Measurements from ENCODE around the gene ALG1L2.
"Not testable (repeated sequence)": the region's sequence is repeated elsewhere in the genome, so short reads cannot be mapped to it uniquely, and the experiment has no call there.

Gene ALG1L2

DNA sequence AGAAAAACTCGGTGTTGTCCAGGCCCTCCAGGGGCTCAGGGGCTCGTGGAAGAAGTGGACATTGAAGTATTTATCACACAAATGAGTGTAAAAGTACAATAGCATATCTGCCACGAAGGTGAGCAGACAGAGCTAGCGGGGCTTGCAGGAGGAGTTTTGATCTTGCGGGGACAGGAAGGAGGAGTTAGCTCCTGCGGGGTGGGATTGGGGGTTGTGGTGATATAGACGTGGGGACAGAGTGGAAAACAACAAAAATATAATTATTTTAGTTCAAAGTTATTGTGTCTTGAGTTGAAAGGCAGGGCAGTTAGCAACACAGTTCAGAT lies 31.1 kb downstream of the ALG1L2 start:
- not testable (repeated sequence) for H3K9me3 ChIP-seq (ENCODE audit: control insufficient read depth, low read length); H3K27me3 ChIP-seq (ENCODE audit: control insufficient read depth, insufficient read depth, low read length); H3K36me3 ChIP-seq (ENCODE audit: control insufficient read depth, insufficient read depth, low read length); H3K4me1 ChIP-seq (ENCODE audit: control insufficient read depth, insufficient read depth, low read length)
- Histone ChIP-seq H3K4me3 (ENCODE audit: low read length) (peak overlapping the region; percentile 32), H3K9ac (ENCODE audit: low read length) (peak overlapping the region; percentile 59)

- not testable (repeated sequence) for H3K9ac ChIP-seq (ENCODE audit: low read length); H3K9me3 ChIP-seq (ENCODE audit: control insufficient read depth, low read length); H3K27me3 ChIP-seq (ENCODE audit: control insufficient read depth, insufficient read depth, low read length); H3K36me3 ChIP-seq (ENCODE audit: control insufficient read depth, insufficient read depth, low read length); H3K4me3 ChIP-seq (ENCODE audit: low read length); H3K4me1 ChIP-seq (ENCODE audit: control insufficient read depth, insufficient read depth, low read length)
Observed at GRCh38 chr3:130115400-130115799, 33.8 kb downstream of the ALG1L2 start.

- H3K9me3 ChIP-seq (ENCODE audit: control insufficient read depth, low read length), result no peaks in the 10 kb centered on the region
- no peaks in the 10 kb centered on the region for H3K36me3 ChIP-seq (ENCODE audit: control insufficient read depth, insufficient read depth, low read length)
- no peak overlapping the region for H3K4me3 ChIP-seq (ENCODE audit: low read length)
- H3K27me3 ChIP-seq (ENCODE audit: control insufficient read depth, insufficient read depth, low read length), result no peaks in the 10 kb centered on the region
- no peak overlapping the region for H3K9ac ChIP-seq (ENCODE audit: low read length)
- H3K4me1 ChIP-seq (ENCODE audit: control insufficient read depth, insufficient read depth, low read length), result no peaks in the 10 kb centered on the region
Observed at GRCh38 chr3:130117933-130118332, 36.3 kb downstream of the ALG1L2 start.

- H3K36me3 ChIP-seq (ENCODE audit: control insufficient read depth, insufficient read depth, low read length); H3K4me3 ChIP-seq (ENCODE audit: low read length); H3K9me3 ChIP-seq (ENCODE audit: control insufficient read depth, low read length); H3K9ac ChIP-seq (ENCODE audit: low read length); H3K4me1 ChIP-seq (ENCODE audit: control insufficient read depth, insufficient read depth, low read length); H3K27me3 ChIP-seq (ENCODE audit: control insufficient read depth, insufficient read depth, low read length): not testable (repeated sequence)
Observed at GRCh38 chr3:130119824-130120223, 38.2 kb downstream of the ALG1L2 start.

DNA sequence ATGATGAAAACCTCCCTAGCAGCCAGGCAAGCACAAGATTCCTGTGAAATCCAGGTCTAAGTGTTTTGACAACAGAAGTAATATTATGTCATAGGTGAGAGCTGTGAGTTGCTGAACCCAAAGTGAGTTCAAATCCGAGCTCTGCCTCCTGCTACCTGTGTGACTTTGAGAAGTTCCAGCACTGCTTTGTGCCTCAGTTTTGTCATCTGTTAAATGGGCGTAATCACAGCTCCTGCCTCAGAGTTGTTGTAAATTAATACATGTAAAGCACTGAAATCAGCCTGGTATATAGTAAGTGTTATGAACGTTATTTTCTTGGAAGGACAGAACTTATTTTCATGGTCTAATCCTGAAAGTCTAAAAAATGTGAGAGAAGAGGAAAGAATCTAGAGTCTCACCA lies 38.7 kb downstream of the ALG1L2 start:
- H3K4me1 ChIP-seq (ENCODE audit: control insufficient read depth, insufficient read depth, low read length); H3K9me3 ChIP-seq (ENCODE audit: control insufficient read depth, low read length); H3K9ac ChIP-seq (ENCODE audit: low read length); H3K36me3 ChIP-seq (ENCODE audit: control insufficient read depth, insufficient read depth, low read length); H3K27me3 ChIP-seq (ENCODE audit: control insufficient read depth, insufficient read depth, low read length); H3K4me3 ChIP-seq (ENCODE audit: low read length): not testable (repeated sequence)

GRCh38 chr3:130122891-130123775 lies 41.5 kb downstream of the ALG1L2 start:
- not testable (repeated sequence) for H3K27me3 ChIP-seq (ENCODE audit: control insufficient read depth, insufficient read depth, low read length); H3K9ac ChIP-seq (ENCODE audit: low read length); H3K4me3 ChIP-seq (ENCODE audit: low read length); H3K9me3 ChIP-seq (ENCODE audit: control insufficient read depth, low read length); H3K36me3 ChIP-seq (ENCODE audit: control insufficient read depth, insufficient read depth, low read length); H3K4me1 ChIP-seq (ENCODE audit: control insufficient read depth, insufficient read depth, low read length)

DNA sequence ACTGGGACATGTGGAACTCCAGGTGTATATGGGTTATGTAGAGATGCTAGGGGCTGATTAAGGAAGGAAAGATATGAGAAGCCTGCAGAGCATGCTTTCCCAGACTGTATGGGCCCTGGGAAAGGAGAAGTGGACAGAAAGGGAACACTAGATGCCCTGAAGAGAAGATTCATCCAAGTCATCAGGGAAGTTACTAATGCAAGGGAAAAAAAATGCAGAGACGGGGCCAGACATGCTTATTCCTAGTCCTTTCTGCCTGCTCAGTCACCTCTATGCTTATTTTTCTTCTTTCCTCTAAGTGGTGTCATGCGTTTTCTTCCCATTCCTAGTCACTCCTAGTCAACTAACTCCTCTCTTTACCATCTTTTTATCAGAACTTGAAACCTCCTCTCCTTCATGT lies 43.8 kb downstream of the ALG1L2 start:
- not testable (repeated sequence) for H3K9ac ChIP-seq (ENCODE audit: low read length); H3K27me3 ChIP-seq (ENCODE audit: control insufficient read depth, insufficient read depth, low read length); H3K4me1 ChIP-seq (ENCODE audit: control insufficient read depth, insufficient read depth, low read length); H3K36me3 ChIP-seq (ENCODE audit: control insufficient read depth, insufficient read depth, low read length); H3K9me3 ChIP-seq (ENCODE audit: control insufficient read depth, low read length); H3K4me3 ChIP-seq (ENCODE audit: low read length)

DNA sequence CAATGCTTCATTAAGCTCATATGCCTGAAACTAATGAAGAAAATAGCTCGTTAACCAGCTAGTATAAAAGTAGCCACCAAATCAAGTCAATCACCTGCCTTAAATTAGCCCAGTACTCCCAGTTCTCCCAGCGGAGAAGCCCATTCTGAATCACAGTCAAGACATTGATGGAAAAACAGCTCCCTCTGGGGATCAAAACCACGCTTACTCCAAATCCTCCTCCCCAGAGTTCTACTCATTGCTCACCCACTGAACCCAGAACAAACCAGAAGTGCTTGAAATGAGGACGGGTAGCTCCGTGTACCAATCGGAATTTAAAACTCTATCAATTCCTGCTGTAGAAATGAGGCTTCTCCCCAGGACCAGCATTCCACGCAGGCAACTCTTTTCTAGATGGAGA lies 54.7 kb downstream of the ALG1L2 start:
- H3K4me1 ChIP-seq (ENCODE audit: control insufficient read depth, insufficient read depth, low read length); H3K36me3 ChIP-seq (ENCODE audit: control insufficient read depth, insufficient read depth, low read length); H3K9ac ChIP-seq (ENCODE audit: low read length); H3K27me3 ChIP-seq (ENCODE audit: control insufficient read depth, insufficient read depth, low read length); H3K4me3 ChIP-seq (ENCODE audit: low read length); H3K9me3 ChIP-seq (ENCODE audit: control insufficient read depth, low read length): not testable (repeated sequence)

- not testable (repeated sequence) for H3K4me3 ChIP-seq (ENCODE audit: low read length); H3K9me3 ChIP-seq (ENCODE audit: control insufficient read depth, low read length); H3K4me1 ChIP-seq (ENCODE audit: control insufficient read depth, insufficient read depth, low read length); H3K9ac ChIP-seq (ENCODE audit: low read length); H3K27me3 ChIP-seq (ENCODE audit: control insufficient read depth, insufficient read depth, low read length); H3K36me3 ChIP-seq (ENCODE audit: control insufficient read depth, insufficient read depth, low read length)
Observed at GRCh38 chr3:130137685-130138084, 56.1 kb downstream of the ALG1L2 start.

GRCh38 chr3:130138992-130139391 lies 57.4 kb downstream of the ALG1L2 start:
- not testable (repeated sequence) for H3K27me3 ChIP-seq (ENCODE audit: control insufficient read depth, insufficient read depth, low read length); H3K36me3 ChIP-seq (ENCODE audit: control insufficient read depth, insufficient read depth, low read length); H3K9ac ChIP-seq (ENCODE audit: low read length); H3K4me3 ChIP-seq (ENCODE audit: low read length); H3K9me3 ChIP-seq (ENCODE audit: control insufficient read depth, low read length); H3K4me1 ChIP-seq (ENCODE audit: control insufficient read depth, insufficient read depth, low read length)

- not testable (repeated sequence) for H3K9ac ChIP-seq (ENCODE audit: low read length); H3K27me3 ChIP-seq (ENCODE audit: control insufficient read depth, insufficient read depth, low read length); H3K4me1 ChIP-seq (ENCODE audit: control insufficient read depth, insufficient read depth, low read length); H3K4me3 ChIP-seq (ENCODE audit: low read length); H3K9me3 ChIP-seq (ENCODE audit: control insufficient read depth, low read length); H3K36me3 ChIP-seq (ENCODE audit: control insufficient read depth, insufficient read depth, low read length)
Observed at GRCh38 chr3:130140756-130141155, 59.1 kb downstream of the ALG1L2 start.

DNA sequence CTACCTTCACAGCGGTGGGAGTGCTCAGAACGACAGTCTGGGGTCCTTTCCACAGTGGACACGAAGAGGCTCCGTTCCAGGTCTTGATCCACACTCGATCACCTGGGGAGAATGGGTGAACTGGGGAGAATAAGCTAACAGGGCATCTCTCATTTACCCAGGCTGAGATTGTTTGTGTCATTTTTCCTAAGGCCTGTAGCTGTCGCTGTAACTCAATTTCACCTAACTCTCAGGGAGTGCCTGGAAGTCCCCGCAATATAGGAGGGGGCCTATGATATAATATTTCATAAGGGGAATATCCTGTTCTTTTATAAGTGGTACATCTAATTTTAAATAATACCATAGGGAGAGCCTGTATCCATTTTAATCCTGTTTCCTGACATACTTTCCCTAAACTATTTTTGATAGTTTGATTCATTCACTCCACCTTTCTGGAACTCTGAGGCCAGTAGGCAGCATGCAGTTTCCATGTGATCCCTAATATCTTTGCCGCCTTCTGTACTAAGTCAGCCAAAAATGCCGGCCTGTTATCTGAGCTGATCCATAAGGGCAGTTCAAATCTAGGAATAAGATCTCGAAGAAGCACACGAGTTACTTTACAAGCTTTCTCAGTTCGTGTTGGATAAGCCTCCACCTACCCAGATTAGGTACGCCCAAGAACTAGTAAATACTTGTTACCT lies 62.2 kb downstream of the ALG1L2 start:
- H3K4me3 ChIP-seq (ENCODE audit: low read length); H3K9ac ChIP-seq (ENCODE audit: low read length); H3K4me1 ChIP-seq (ENCODE audit: control insufficient read depth, insufficient read depth, low read length); H3K27me3 ChIP-seq (ENCODE audit: control insufficient read depth, insufficient read depth, low read length); H3K9me3 ChIP-seq (ENCODE audit: control insufficient read depth, low read length); H3K36me3 ChIP-seq (ENCODE audit: control insufficient read depth, insufficient read depth, low read length): not testable (repeated sequence)

GRCh38 chr3:130144328-130144650 lies 62.7 kb downstream of the ALG1L2 start:
- H3K27me3 ChIP-seq (ENCODE audit: control insufficient read depth, insufficient read depth, low read length); H3K9ac ChIP-seq (ENCODE audit: low read length): not testable (repeated sequence)

More at GRCh38 chr3:130144328-130144650, 62.7 kb downstream of the ALG1L2 start:
- H3K4me3 ChIP-seq (ENCODE audit: low read length); H3K9me3 ChIP-seq (ENCODE audit: control insufficient read depth, low read length); H3K36me3 ChIP-seq (ENCODE audit: control insufficient read depth, insufficient read depth, low read length); H3K4me1 ChIP-seq (ENCODE audit: control insufficient read depth, insufficient read depth, low read length): not testable (repeated sequence)
